Endothelial cell of umbilical vein (primary cell): ENCODE data around the gene THSD4. TPM values are rescaled to one million over a fixed set of nuclear protein-coding genes. Genes with fewer than 3 reads are reported as not detected.

Source experiments
- BruUV-seq: library from RNA; stranded (reverse); fragments of 400-500 nt; replicated peaks from 2 replicates; lab custom pipeline; 2021; lab: Mats Ljungman, UMichigan
- CTCF ChIA-PET: fragments of 300-600, 350-600 bp; sonication (Branson Sonifier 250); formaldehyde crosslinking; loops from one replicate; lab custom pipeline; 2021; ENCODE audit warnings: antibody characterized with exemption, inconsistent platforms; lab: Charles Lee
- POLR2A ChIA-PET: fragments of 300-600, 350-600 bp; sonication (Branson Sonifier 250); formaldehyde crosslinking; loops from one replicate; lab custom pipeline; 2021; ENCODE audit warnings: antibody characterized with exemption, inconsistent platforms; lab: Charles Lee
- DNase-seq: peaks from one replicate; pipeline ENCODE4 v3.0.0-alpha.2; 2011; ENCODE audit warnings: low read depth, low spot score
- FAIRE-seq: peaks from 2 replicates; lab custom pipeline; 2011; peaks lifted over from hg19 to GRCh38; lab: Jason Lieb, UNC
- H2AFZ ChIP-seq: 2 replicates; pipeline ENCODE4 v1.6.0; 2012; ENCODE audit warnings: low read depth, low read length, control low read depth, inconsistent platforms
- H3K27ac ChIP-seq: 2 replicates; pipeline ENCODE4 v1.5.1; 2011; ENCODE audit warnings: low read depth, mild to moderate bottlenecking, control low read depth, low read length, moderate library complexity; ENCODE audit not compliant: insufficient read depth
- H3K27me3 ChIP-seq, 2 experiments: 2 replicates each; pipeline versions ENCODE4 v1.6.0 to v1.6.1; 2011; ENCODE audit warnings: low read length in 2 of 2, mixed read lengths in 1 of 2; ENCODE audit not compliant: control insufficient read depth in 2 of 2, insufficient read depth in 2 of 2
- H3K36me3 ChIP-seq, 2 experiments: 2 replicates in 1 of 2; 3 replicates in 1 of 2; pipeline ENCODE4 v1.5.1; 2011; ENCODE audit warnings: low read length in 2 of 2, mild to moderate bottlenecking in 1 of 2, moderate library complexity in 1 of 2; ENCODE audit not compliant: control insufficient read depth in 2 of 2, insufficient read depth in 2 of 2; ENCODE audit errors: extremely low read depth in 1 of 2
- H3K4me1 ChIP-seq: 3 replicates; pipeline ENCODE4 v1.5.1; 2011; ENCODE audit warnings: mild to moderate bottlenecking, low read length; ENCODE audit not compliant: control insufficient read depth, insufficient read depth; ENCODE audit errors: extremely low read depth
- H3K4me2 ChIP-seq: 2 replicates; pipeline ENCODE4 v1.6.1; 2011; ENCODE audit warnings: low read length, control low read depth, mixed read lengths; ENCODE audit not compliant: insufficient read depth
- H3K4me3 ChIP-seq, 3 experiments: fragments of 200-600 bp in 1 of 3; sonication (generic), shearing (Covaris generic) in 1 of 3; replicated peaks in 1 of 3; 2 replicates each; pipeline ENCODE4 v1.5.1; 2011 to 2016; ENCODE audit warnings: control low read depth in 3 of 3, low read length in 3 of 3, mild to moderate bottlenecking in 2 of 3, inconsistent platforms in 1 of 3, low read depth in 1 of 3, moderate library complexity in 1 of 3; ENCODE audit not compliant: insufficient read depth in 1 of 3
- H3K79me2 ChIP-seq: 2 replicates; pipeline ENCODE4 v1.6.0; 2012; ENCODE audit warnings: low read length, inconsistent platforms; ENCODE audit not compliant: control insufficient read depth, insufficient read depth
- H3K9ac ChIP-seq: replicated peaks from 2 replicates; pipeline ENCODE3; 2011; ENCODE audit warnings: low read length, control low read depth; ENCODE audit not compliant: insufficient read depth; ENCODE audit errors: extremely low read depth
- H3K9me1 ChIP-seq: replicated peaks from 3 replicates; pipeline ENCODE4 v1.6.0; 2011; ENCODE audit warnings: mild to moderate bottlenecking, low read length; ENCODE audit not compliant: control insufficient read depth, insufficient read depth; ENCODE audit errors: extremely low read depth
- H3K9me3 ChIP-seq: replicated peaks from 2 replicates; pipeline ENCODE4 v1.5.1; 2012; ENCODE audit warnings: low read length, inconsistent platforms; ENCODE audit not compliant: control insufficient read depth, insufficient read depth
- H4K20me1 ChIP-seq: replicated peaks from 2 replicates; pipeline ENCODE3; 2011; ENCODE audit warnings: mild to moderate bottlenecking, low read length; ENCODE audit not compliant: control insufficient read depth, insufficient read depth; ENCODE audit errors: extremely low read depth
- EZH2 ChIP-seq: IDR thresholded peaks from 2 replicates; pipeline ENCODE4 v1.6.1; 2012; ENCODE audit warnings: borderline replicate concordance, low read depth, mild to moderate bottlenecking, moderate library complexity, low read length, inconsistent platforms; ENCODE audit not compliant: severe bottlenecking
- FOS ChIP-seq: IDR thresholded peaks from 2 replicates; pipeline ENCODE4 v1.6.1; 2011; ENCODE audit warnings: mild to moderate bottlenecking, low read length, moderate library complexity, borderline replicate concordance; ENCODE audit not compliant: insufficient read depth
- JUN ChIP-seq: IDR thresholded peaks from 2 replicates; pipeline ENCODE4 v1.6.1; 2011; ENCODE audit warnings: borderline replicate concordance, low read depth; ENCODE audit not compliant: insufficient read length, insufficient read depth
- MYC ChIP-seq: IDR thresholded peaks from one replicate; pipeline ENCODE4 v1.6.1; 2011; ENCODE audit warnings: mild to moderate bottlenecking, low read depth, low read length
- POLR2AphosphoS5 ChIP-seq: IDR thresholded peaks from 2 replicates; pipeline ENCODE4 v1.6.1; 2012; ENCODE audit warnings: low read depth, mild to moderate bottlenecking, control low read depth, low read length, moderate library complexity; ENCODE audit not compliant: insufficient read depth
- dilution Hi-C: fragments of 300-500 bp; cut with MboI; formaldehyde crosslinking; loops from one replicate; pipeline ENCODE4 v1.15.0; 2019; ENCODE audit warnings: low sequenced_read_pairs; ENCODE audit not compliant: extremely low pct_ligation_motif_present
- intact Hi-C: fragments of 100-400 bp; cut with micrococcal nuclease; formaldehyde crosslinking; loops from one replicate; pipeline ENCODE4 v1.10.0; 2022
- polyA plus RNA-seq, 4 experiments: library from polyadenylated mRNA; depleted of rRNA in 3 of 4; stranded (reverse) in 3 of 4; unstranded in 1 of 4; fragments of >200 nt; gene quantifications; 2 replicates each; pipeline versions ENCODE4 v1.2.1 to v1.2.3, GENCODE V29; 2011 to 2012; ENCODE audit warnings: missing spikeins in 1 of 4
- total RNA-seq: library from RNA; stranded (reverse); gene quantifications from 2 replicates; pipeline ENCODE4 v1.2.3, GENCODE V29; 2021
- TF ChIP-seq, protein P1 (sequence below), 2 donors: IDR thresholded peaks; 1 replicate in 1 of 2; 2 replicates in 1 of 2; pipeline ENCODE4 v1.5.1; 2011; ENCODE audit warnings: low read length in 2 of 2, mild to moderate bottlenecking in 2 of 2, moderate library complexity in 2 of 2, control low read depth in 1 of 2, inconsistent platforms in 1 of 2, low read depth in 1 of 2; ENCODE audit not compliant: insufficient read depth in 1 of 2; ENCODE audit errors: extremely low read depth in 1 of 2
- TF ChIP-seq, protein P2 (sequence below): IDR thresholded peaks from 2 replicates; pipeline ENCODE4 v1.6.1; 2011; ENCODE audit not compliant: insufficient read depth, insufficient read length

Gene THSD4
- total and polyA plus RNA-seq, 2 donors (not counting 3 experiments of a cell fraction or from before 2014, with no cell fraction given): 9.9 to 25.4 TPM

DNA sequence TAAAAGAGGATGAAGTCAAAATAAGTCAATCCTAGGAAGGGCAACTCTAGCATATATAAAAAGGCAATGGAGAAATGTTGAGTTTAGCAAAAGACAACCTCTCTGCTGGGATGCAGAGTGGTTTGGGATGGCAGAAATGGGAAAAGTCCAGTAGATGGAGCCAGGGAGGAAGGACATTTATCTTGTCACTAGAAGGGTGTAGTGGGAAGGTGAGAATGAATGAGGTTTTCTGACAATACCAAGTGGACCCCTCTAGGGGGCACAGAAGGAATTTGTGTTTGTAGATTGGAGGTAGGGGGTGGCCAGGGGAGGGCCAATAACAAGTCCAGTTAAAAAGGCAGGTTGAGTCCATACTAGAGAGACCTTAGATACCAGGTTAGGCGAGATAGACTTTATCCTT, 80.0 kb downstream of the THSD4 start:
- H3K27me3 ChIP-seq: no peaks in the 10 kb centered on the region
- peak; percentile 21 for FAIRE-seq
- DNase-seq: no peak
- TF ChIP-seq EZH2: no peak
- TF ChIP-seq POLR2AphosphoS5: no peak
- no peak for TF ChIP-seq FOS
- TF ChIP-seq, protein P1, sequence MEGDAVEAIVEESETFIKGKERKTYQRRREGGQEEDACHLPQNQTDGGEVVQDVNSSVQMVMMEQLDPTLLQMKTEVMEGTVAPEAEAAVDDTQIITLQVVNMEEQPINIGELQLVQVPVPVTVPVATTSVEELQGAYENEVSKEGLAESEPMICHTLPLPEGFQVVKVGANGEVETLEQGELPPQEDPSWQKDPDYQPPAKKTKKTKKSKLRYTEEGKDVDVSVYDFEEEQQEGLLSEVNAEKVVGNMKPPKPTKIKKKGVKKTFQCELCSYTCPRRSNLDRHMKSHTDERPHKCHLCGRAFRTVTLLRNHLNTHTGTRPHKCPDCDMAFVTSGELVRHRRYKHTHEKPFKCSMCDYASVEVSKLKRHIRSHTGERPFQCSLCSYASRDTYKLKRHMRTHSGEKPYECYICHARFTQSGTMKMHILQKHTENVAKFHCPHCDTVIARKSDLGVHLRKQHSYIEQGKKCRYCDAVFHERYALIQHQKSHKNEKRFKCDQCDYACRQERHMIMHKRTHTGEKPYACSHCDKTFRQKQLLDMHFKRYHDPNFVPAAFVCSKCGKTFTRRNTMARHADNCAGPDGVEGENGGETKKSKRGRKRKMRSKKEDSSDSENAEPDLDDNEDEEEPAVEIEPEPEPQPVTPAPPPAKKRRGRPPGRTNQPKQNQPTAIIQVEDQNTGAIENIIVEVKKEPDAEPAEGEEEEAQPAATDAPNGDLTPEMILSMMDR (IDR thresholded peaks at IDR 0.05; ENCODE audit: extremely low read depth in 1 of 2, insufficient read depth in 1 of 2, low read depth in 1 of 2, low read length in 2 of 2): peak in 1 of 2 donors; percentile 1
- TF ChIP-seq, protein P2, sequence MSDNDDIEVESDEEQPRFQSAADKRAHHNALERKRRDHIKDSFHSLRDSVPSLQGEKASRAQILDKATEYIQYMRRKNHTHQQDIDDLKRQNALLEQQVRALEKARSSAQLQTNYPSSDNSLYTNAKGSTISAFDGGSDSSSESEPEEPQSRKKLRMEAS: no peak
- no peak for TF ChIP-seq MYC
- TF ChIP-seq JUN: no peak
- no peak overlapping the region for H3K9ac ChIP-seq
- CTCF ChIA-PET: interaction anchor here (1.2 kb wide), 1 partner anchor 13 kb away, joined by 3 read pairs; no protein-coding TSS in a partner anchor
- POLR2A ChIA-PET: no interaction called here
- no peaks in the 10 kb centered on the region for H3K4me1 ChIP-seq
- H3K9me1 ChIP-seq: no peaks in the 10 kb centered on the region
- BruUV-seq: no TSS peak
- no peaks in the 10 kb centered on the region for H3K9me3 ChIP-seq
- no peak overlapping the region for H2AFZ ChIP-seq
- no peaks in the 10 kb centered on the region for H4K20me1 ChIP-seq
- intact Hi-C loops (no loop called here), dilution Hi-C loops (no loop called here)
- no peaks in the 10 kb centered on the region for H3K79me2 ChIP-seq
- H3K4me2 ChIP-seq: no peak overlapping the region
- no peaks in the 10 kb centered on the region for H3K36me3 ChIP-seq
- H3K4me3 ChIP-seq: no peak overlapping the region
- no peak overlapping the region for H3K27ac ChIP-seq
